NCI-H2227 treated with DMSO at 0.1 percent for 48 hours (cell line): ENCODE data around the gene HECTD3.
"Not testable (repeated sequence)": the region's sequence is repeated elsewhere in the genome, so short reads cannot be mapped to it uniquely, and the experiment has no call there.

Source experiments
- DNase-seq: peaks from one replicate; lab custom pipeline; 2025; lab: John Stamatoyannopoulos, UW

HECTD3 gene

GRCh38 chr1:44988531-44989156, 22.5 kb downstream of the HECTD3 start:
- DNase-seq = no peak

- no peak for DNase-seq
Measured at GRCh38 chr1:44985747-44986359, 25.3 kb downstream of the HECTD3 start.

GRCh38 chr1:44977372-44977771, 33.8 kb downstream of the HECTD3 start:
- not testable (repeated sequence) for DNase-seq

- DNase-seq = no peak
Measured at GRCh38 chr1:44976252-44976651, 34.9 kb downstream of the HECTD3 start.

GRCh38 chr1:44973645-44974044, 37.5 kb downstream of the HECTD3 start:
- DNase-seq = no peak

GRCh38 chr1:44970317-44970716, 40.8 kb downstream of the HECTD3 start:
- DNase-seq = no peak

GRCh38 chr1:44964396-44964795, 46.7 kb downstream of the HECTD3 start:
- DNase-seq = no peak

GRCh38 chr1:44962729-44963128, 48.4 kb downstream of the HECTD3 start:
- DNase-seq = no peak

- DNase-seq = not testable (repeated sequence)
Measured at GRCh38 chr1:44962022-44962421, 49.1 kb downstream of the HECTD3 start.

GRCh38 chr1:44957566-44957965, 53.6 kb downstream of the HECTD3 start:
- DNase-seq = not testable (repeated sequence)

- not testable (repeated sequence) for DNase-seq
Measured at GRCh38 chr1:44956077-44956476, 55.0 kb downstream of the HECTD3 start.
